SK-N-SH (cell line): ENCODE measurements around the gene RHBG. TPM values are rescaled to one million over a fixed set of nuclear protein-coding genes. Genes with fewer than 3 reads are reported as not detected.

Source experiments
- CTCF ChIA-PET: fragments of 300-600, 350-600 bp; formaldehyde crosslinking; extraction: SDS; loops from one replicate; lab custom pipeline; 2021; lab: Yijun Ruan, JAX
- POLR2A ChIA-PET: fragments of 350-600 bp; sonication (Branson Sonifier 250); formaldehyde crosslinking; extraction: SDS; loops from one replicate; lab custom pipeline; 2020; ENCODE audit warnings: antibody characterized with exemption, inconsistent platforms; lab: Yijun Ruan, JAX
- DNase-seq: peaks from one replicate; pipeline ENCODE4 v3.0.0; 2012
- H2AFZ ChIP-seq: fragments of 200-600 bp; sonication (generic); 2 replicates; pipeline ENCODE4 v1.8.1; 2016; ENCODE audit warnings: antibody characterized with exemption, mild to moderate bottlenecking, low read depth
- H3F3A ChIP-seq: fragments of 200-600 bp; sonication (generic); replicated peaks from 2 replicates; pipeline ENCODE3; 2016; ENCODE audit warnings: antibody characterized with exemption, mild to moderate bottlenecking; ENCODE audit not compliant: insufficient read depth
- H3K27ac ChIP-seq, 2 experiments: fragments of 200-500 bp in 1 of 2; fragments of 200-600 bp in 1 of 2; sonication (Bioruptor generic) in 1 of 2; sonication (generic), shearing (Covaris generic) in 1 of 2; 2 replicates each; pipeline versions ENCODE4 v1.5.1 to v1.6.1; 2014 to 2016; ENCODE audit warnings: low read depth in 2 of 2, inconsistent platforms in 1 of 2, low read length in 1 of 2, mild to moderate bottlenecking in 1 of 2, mixed read lengths in 1 of 2
- H3K27me3 ChIP-seq: fragments of 200-600 bp; sonication (generic), shearing (Covaris generic); 2 replicates; pipeline ENCODE4 v1.6.1; 2016; ENCODE audit warnings: mixed run types; ENCODE audit not compliant: insufficient read depth
- H3K36me3 ChIP-seq, 2 experiments: fragments of 200-500 bp in 1 of 2; fragments of 200-600 bp in 1 of 2; sonication (Bioruptor generic) in 1 of 2; sonication (generic) in 1 of 2; replicated peaks in 1 of 2; 2 replicates each; pipeline versions ENCODE3 to v1.5.1; 2014 to 2016; ENCODE audit warnings: low read length in 1 of 2, mild to moderate bottlenecking in 1 of 2; ENCODE audit not compliant: insufficient read depth in 2 of 2, control insufficient read depth in 1 of 2
- H3K4me1 ChIP-seq, 2 experiments: fragments of 200-500 bp in 1 of 2; fragments of 200-600 bp in 1 of 2; sonication (Bioruptor generic) in 1 of 2; sonication (generic), shearing (Covaris generic) in 1 of 2; 2 replicates each; pipeline versions ENCODE4 v1.5.1 to v1.6.1; 2014 to 2016; ENCODE audit warnings: low read depth in 1 of 2, low read length in 1 of 2, mixed run types in 1 of 2; ENCODE audit not compliant: insufficient read depth in 2 of 2, control insufficient read depth in 1 of 2
- H3K4me2 ChIP-seq: fragments of 200-600 bp; sonication (generic), shearing (Covaris generic); 2 replicates; pipeline ENCODE4 v1.6.1; 2017; ENCODE audit warnings: mixed run types
- H3K4me3 ChIP-seq, 2 experiments: fragments of 200-500 bp in 1 of 2; fragments of 200-600 bp in 1 of 2; sonication (Bioruptor generic) in 1 of 2; sonication (generic), shearing (Covaris generic) in 1 of 2; 2 replicates each; pipeline versions ENCODE4 v1.5.1 to v1.8.1; 2014 to 2016; ENCODE audit warnings: low read depth in 2 of 2, inconsistent platforms in 1 of 2, low read length in 1 of 2, mild to moderate bottlenecking in 1 of 2, mixed read lengths in 1 of 2, moderate library complexity in 1 of 2
- H3K79me2 ChIP-seq: fragments of 200-600 bp; sonication (generic); 2 replicates; pipeline ENCODE4 v1.8.1; 2017; ENCODE audit warnings: mild to moderate bottlenecking; ENCODE audit not compliant: insufficient read depth
- H3K9ac ChIP-seq: fragments of 200-600 bp; sonication (generic); 2 replicates; pipeline ENCODE4 v1.6.1; 2017; ENCODE audit warnings: mixed run types
- H3K9me2 ChIP-seq: fragments of 200-600 bp; sonication (generic); 2 replicates; pipeline ENCODE4 v1.6.1; 2017; ENCODE audit warnings: mixed run types
- H3K9me3 ChIP-seq: fragments of 200-600 bp; sonication (generic); 2 replicates; pipeline ENCODE4 v1.6.1; 2017; ENCODE audit warnings: mixed run types, mild to moderate bottlenecking, moderate library complexity
- H4K20me1 ChIP-seq: fragments of 200-600 bp; sonication (generic); 2 replicates; pipeline ENCODE4 v1.6.1; 2017; ENCODE audit warnings: mild to moderate bottlenecking, mixed run types; ENCODE audit not compliant: insufficient read depth
- ELF1 ChIP-seq: IDR thresholded peaks from 2 replicates; pipeline ENCODE4 v1.4.0; 2012
- EP300 ChIP-seq, 2 experiments: IDR thresholded peaks; 2 replicates each; pipeline versions ENCODE4 v1.4.0 to v1.6.1; 2012; ENCODE audit warnings: borderline replicate concordance in 1 of 2, low read depth in 1 of 2, low read length in 1 of 2
- EZH2phosphoT487 ChIP-seq: fragments of 200-600 bp; sonication (generic); IDR thresholded peaks from 2 replicates; pipeline ENCODE4 v1.6.1; 2017; ENCODE audit warnings: low read depth, mixed run types, mild to moderate bottlenecking, antibody characterized with exemption, moderate library complexity, borderline replicate concordance
- FOSL2 ChIP-seq: IDR thresholded peaks from 2 replicates; pipeline ENCODE4 v1.4.0; 2012; ENCODE audit warnings: low read depth, mild to moderate bottlenecking, moderate library complexity, borderline replicate concordance
- FOXJ3 ChIP-seq: sonication (generic); formaldehyde crosslinking; IDR thresholded peaks from 2 replicates; pipeline ENCODE4 v1.5.1; 2020; ENCODE audit warnings: mild to moderate bottlenecking, missing genetic modification reagents
- FOXM1 ChIP-seq: IDR thresholded peaks from 2 replicates; pipeline ENCODE4 v1.4.0; 2012; ENCODE audit warnings: low read depth, mild to moderate bottlenecking
- GABPA ChIP-seq: IDR thresholded peaks from 2 replicates; pipeline ENCODE4 v1.4.0; 2012; ENCODE audit warnings: low read depth, mild to moderate bottlenecking
- IRF3 ChIP-seq: fragments of 150-350 bp; IDR thresholded peaks from 2 replicates; pipeline ENCODE4 v1.6.1; 2016; ENCODE audit warnings: mild to moderate bottlenecking, low read depth, low read length
- JUND ChIP-seq: IDR thresholded peaks from 2 replicates; pipeline ENCODE4 v1.4.0; 2012
- MAX ChIP-seq: IDR thresholded peaks from 2 replicates; pipeline ENCODE4 v1.4.0; 2012; ENCODE audit warnings: low read depth
- MXI1 ChIP-seq: IDR thresholded peaks from 2 replicates; pipeline ENCODE4 v1.6.1; 2012; ENCODE audit warnings: mild to moderate bottlenecking, low read depth, low read length, improper control_type of control experiment
- NFIC ChIP-seq: IDR thresholded peaks from 2 replicates; pipeline ENCODE4 v1.4.0; 2012; ENCODE audit warnings: borderline replicate concordance
- NRF1 ChIP-seq: IDR thresholded peaks from 2 replicates; pipeline ENCODE4 v1.6.1; 2012; ENCODE audit warnings: low read depth, mild to moderate bottlenecking, low read length
- PBX3 ChIP-seq: IDR thresholded peaks from 2 replicates; pipeline ENCODE4; 2012
- POLR2AphosphoS5 ChIP-seq: IDR thresholded peaks from 2 replicates; pipeline ENCODE4 v1.6.1; 2012; ENCODE audit warnings: low read depth, low read length
- RAD21 ChIP-seq: IDR thresholded peaks from 2 replicates; pipeline ENCODE4 v1.6.1; 2012; ENCODE audit warnings: mild to moderate bottlenecking, low read length
- REST ChIP-seq: IDR thresholded peaks from 2 replicates; pipeline ENCODE4 v1.6.1; 2012; ENCODE audit warnings: mild to moderate bottlenecking, low read depth, low read length, moderate library complexity
- SIN3A ChIP-seq: IDR thresholded peaks from 2 replicates; pipeline ENCODE4 v1.6.1; 2012; ENCODE audit warnings: low read depth, mild to moderate bottlenecking, low read length, moderate library complexity, borderline replicate concordance
- TAF1 ChIP-seq: IDR thresholded peaks from 2 replicates; pipeline ENCODE4 v1.6.1; 2012; ENCODE audit warnings: low read depth, mild to moderate bottlenecking, low read length, moderate library complexity, borderline replicate concordance
- TCF12 ChIP-seq: IDR thresholded peaks from 2 replicates; pipeline ENCODE4 v1.4.0; 2012
- TEAD4 ChIP-seq: IDR thresholded peaks from 2 replicates; pipeline ENCODE4 v1.4.0; 2012; ENCODE audit warnings: mild to moderate bottlenecking, borderline replicate concordance; ENCODE audit not compliant: insufficient read depth
- USF2 ChIP-seq: fragments of 150-350 bp; IDR thresholded peaks from 2 replicates; pipeline ENCODE4 v1.6.1; 2017; ENCODE audit warnings: antibody characterized with exemption, low read length, low read depth, borderline replicate concordance
- YY1 ChIP-seq: IDR thresholded peaks from 2 replicates; pipeline ENCODE4 v1.4.0; 2012; ENCODE audit warnings: low read depth, mild to moderate bottlenecking
- WGBS: methylation state at CpG from one replicate; pipeline ENCODE4 v1.1.6; 2017; ENCODE audit warnings: low lambda C conversion rate; 5-methylcytosine and 5-hydroxymethylcytosine counted together
- polyA plus RNA-seq, 3 experiments: library from polyadenylated mRNA; depleted of rRNA; stranded (reverse); fragments of >200 nt; gene quantifications; 2 replicates each; pipeline ENCODE4 v1.2.3, GENCODE V29; 2012

The RHBG gene
- polyA plus RNA-seq, 1 of the 3 experiments (the other 2 are of a cell fraction) = 0.18 TPM

GRCh38 chr1:156401041-156401574 is 32.1 kb downstream of the RHBG start:
- Histone ChIP-seq H3K4me2 (no peak overlapping the region), H3K79me2 (no peaks in the 10 kb centered on the region), H2AFZ (no peak overlapping the region), H3K4me3 (no peak overlapping the region), H3K9me3 (no peaks in the 10 kb centered on the region), H3K27me3 (peaks cover 14% of the 10 kb centered on the region; the same call in 1 of the 2 replicates), H3K4me1 (peaks cover 0 to 6% of the 10 kb centered on the region in 2 experiments; a peak in 1 of 4 replicates), H3K9ac (no peak overlapping the region), H3F3A (no peaks in the 10 kb centered on the region), H3K9me2 (no peaks in the 10 kb centered on the region), H3K27ac (no peak overlapping the region), H3K36me3 (no peaks in the 10 kb centered on the region), H4K20me1 (no peaks in the 10 kb centered on the region)
- TF ChIP-seq TAF1 (no peak), NRF1 (no peak), FOSL2 (no peak), EZH2phosphoT487 (no peak), GABPA (no peak), PBX3 (no peak), REST (no peak), SIN3A (no peak), ELF1 (no peak)
- POLR2A ChIA-PET = no interaction called here
- CTCF ChIA-PET = interaction anchor here (1.1 to 9.5 kb wide), 4 partner anchors 9 to 44 kb away, joined by 3 to 113 read pairs (median 12); no protein-coding TSS in a partner anchor
- DNase-seq = no peak
- WGBS = 84% methylated on average over 6 of the region's 6 CpGs

- no peak overlapping the region for H3K27ac ChIP-seq
- H3K9me2 ChIP-seq = no peaks in the 10 kb centered on the region
- no peak for DNase-seq
- H3K36me3 ChIP-seq = no peaks in the 10 kb centered on the region
- peaks cover 14% of the 10 kb centered on the region; the same call in 1 of the 2 replicates for H3K27me3 ChIP-seq
- H3K9me3 ChIP-seq = no peaks in the 10 kb centered on the region
- no peak overlapping the region for H3K4me2 ChIP-seq
- H3F3A ChIP-seq = no peaks in the 10 kb centered on the region
- peaks cover 0 to 6% of the 10 kb centered on the region in 2 experiments; a peak in 1 of 4 replicates for H3K4me1 ChIP-seq
- no peak overlapping the region for H2AFZ ChIP-seq
- H4K20me1 ChIP-seq = no peaks in the 10 kb centered on the region
- 57% methylated on average over 3 of the region's 3 CpGs for WGBS
- ChIA-PET CTCF (interaction anchor here (1.1 to 9.5 kb wide), 5 partner anchors 9 to 44 kb away, joined by 3 to 113 read pairs (median 4); no protein-coding TSS in a partner anchor), POLR2A (no interaction called here)
- no peak overlapping the region for H3K9ac ChIP-seq
- H3K4me3 ChIP-seq = no peak overlapping the region
- H3K79me2 ChIP-seq = no peaks in the 10 kb centered on the region
- TF ChIP-seq NFIC (no peak), FOXM1 (no peak), MXI1 (no peak), TAF1 (no peak), FOXJ3 (CRISPR knock-in tag) (no peak), YY1 (no peak), TCF12 (no peak), POLR2AphosphoS5 (no peak), EP300 (IDR thresholded peaks at IDR 0.05; ENCODE audit: borderline replicate concordance in 1 of 2, low read depth in 1 of 2, low read length in 1 of 2) (no peak), RAD21 (no peak), MAX (no peak), USF2 (no peak), IRF3 (no peak), JUND (no peak), TEAD4 (no peak)
Observed at GRCh38 chr1:156401681-156402081, 32.7 kb downstream of the RHBG start.
